GM04504 (cell line): ENCODE measurements around the gene AIFM2.
"Not testable (repeated sequence)": the region's sequence is repeated elsewhere in the genome, so short reads cannot be mapped to it uniquely, and the experiment has no call there.

ENCODE experiments used
- DNase-seq: peaks from one replicate; pipeline ENCODE4 v3.0.0-alpha.2; 2012; ENCODE audit warnings: low read depth

AIFM2 gene

DNA sequence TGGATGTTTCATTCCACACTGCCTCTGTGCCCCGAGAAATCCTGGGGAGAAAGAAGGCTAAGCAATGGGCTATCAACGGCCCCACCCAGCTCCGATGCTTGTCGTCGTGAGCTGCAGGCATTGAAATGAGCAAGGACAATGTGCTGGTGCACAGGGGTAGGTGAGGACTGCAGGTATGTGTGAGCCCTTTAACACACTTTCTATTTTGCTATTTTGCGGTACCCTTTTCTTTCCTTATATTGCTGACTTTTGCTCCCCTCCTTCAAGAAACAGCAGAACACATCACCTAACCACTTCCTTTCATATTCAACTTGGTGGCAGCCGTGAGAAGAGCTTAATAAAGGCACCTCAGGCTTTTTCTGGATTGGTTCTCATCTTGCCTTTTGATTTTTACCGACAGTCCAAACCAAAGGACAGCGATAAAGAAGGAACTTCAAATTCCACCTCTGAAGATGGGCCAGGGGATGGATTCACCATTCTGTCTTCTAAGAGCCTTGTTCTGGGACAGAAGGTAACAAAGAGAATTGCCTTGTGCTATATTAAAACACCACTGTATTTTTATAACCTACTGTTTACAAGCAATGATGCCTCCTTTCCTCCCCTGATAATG is 39.2 kb downstream of the AIFM2 start:
- no peak for DNase-seq

DNA sequence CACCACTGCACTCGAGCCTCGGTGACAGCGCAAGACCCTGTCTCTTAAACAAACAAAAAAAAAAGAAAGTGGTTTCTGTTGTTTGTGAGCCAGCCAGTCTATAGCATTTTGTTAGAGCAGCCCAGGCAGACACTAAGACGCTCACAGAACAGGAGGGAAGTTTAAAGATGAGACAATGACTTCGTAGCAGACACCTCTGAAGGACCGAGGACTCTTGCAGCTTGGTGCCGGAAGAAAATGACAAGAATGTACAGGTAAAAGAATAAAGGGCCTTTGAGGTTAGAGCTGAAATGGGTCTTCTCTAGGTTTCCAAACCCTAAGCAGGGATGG is 40.3 kb downstream of the AIFM2 start:
- no peak for DNase-seq

DNA sequence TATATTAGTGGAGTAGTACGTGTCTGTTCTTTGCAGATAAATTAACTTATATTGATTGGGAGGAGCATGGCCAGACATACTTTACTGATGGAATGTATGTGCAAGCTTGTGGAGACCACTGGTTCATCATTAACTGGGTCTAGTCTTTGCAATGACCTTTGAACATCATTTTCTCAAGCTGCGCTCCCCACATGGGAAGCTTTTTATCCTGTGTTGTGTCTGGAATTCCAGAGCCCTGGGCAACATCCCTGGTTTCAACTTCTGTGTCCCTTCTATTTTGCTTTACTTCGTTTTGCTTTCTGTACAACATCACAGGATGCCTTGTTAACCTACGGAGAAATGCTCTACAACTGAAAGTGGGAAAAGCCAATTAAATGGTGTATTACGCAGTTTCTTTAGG is 41.7 kb downstream of the AIFM2 start:
- DNase-seq, result no peak

DNA sequence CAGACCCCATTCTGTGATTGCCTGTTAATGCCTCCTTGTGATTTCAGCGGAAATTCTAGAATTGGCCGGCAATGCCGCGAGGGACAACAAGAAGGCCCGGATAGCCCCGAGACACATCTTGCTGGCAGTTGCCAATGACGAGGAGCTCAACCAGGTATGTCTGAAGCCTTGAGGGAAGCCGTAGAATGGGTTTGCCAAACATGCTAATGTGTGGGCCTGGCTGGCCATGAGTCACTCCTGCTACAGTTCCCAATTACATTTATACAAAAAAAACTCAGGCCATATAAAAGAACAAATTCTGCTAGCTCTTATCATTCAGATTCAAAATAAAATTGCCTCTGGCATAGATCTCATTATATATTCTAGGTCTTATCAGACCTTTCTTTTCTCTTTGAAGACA is 42.6 kb downstream of the AIFM2 start:
- no peak for DNase-seq

DNA sequence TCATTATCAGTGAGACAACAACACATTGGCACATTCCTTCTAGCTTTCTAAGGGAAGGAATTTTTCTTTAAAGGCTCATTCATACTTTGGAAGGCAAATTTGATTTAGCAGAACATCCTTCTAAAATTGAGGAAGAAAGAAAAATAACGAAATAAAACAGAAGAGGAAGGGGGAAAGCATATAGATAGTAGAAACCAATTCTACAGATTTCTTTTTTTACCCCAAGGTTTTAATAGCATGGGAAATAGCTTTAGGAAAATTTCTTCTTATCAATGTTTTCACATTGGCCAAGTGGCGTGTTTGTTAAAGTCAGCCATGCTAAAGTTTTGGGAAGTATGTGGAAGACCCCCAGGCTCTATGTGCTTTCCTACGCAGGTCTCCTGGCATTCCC is 44.3 kb downstream of the AIFM2 start:
- no peak for DNase-seq

DNA sequence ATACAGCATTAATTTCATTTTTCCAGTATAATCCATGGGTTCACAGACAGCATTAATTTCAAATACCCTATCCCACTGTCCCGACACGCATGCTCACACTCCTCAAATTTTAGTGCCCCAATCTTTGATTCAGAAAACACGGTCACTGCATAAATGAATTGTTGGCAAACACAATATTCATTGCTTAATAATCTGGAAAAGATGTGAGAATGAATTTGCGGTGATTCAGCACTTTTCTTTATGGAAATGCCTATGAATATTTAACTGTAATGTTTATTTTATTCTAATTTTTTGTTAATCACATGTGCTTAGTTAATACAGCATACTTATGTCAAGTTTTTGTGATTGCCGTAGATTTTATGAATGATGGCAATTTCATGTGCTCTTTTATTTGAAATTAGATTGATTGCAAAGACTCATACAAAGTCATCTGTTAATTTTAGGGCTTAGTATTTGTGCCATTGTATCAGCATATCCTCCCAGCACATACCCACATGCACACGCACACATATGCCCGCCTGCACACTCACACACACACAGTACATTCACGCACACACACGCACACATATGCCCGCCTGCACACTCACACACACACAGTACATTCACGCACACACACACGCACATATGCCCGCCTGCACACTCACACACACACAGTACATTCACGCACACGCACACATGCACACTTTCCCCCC is 44.9 kb downstream of the AIFM2 start:
- no peak for DNase-seq

DNA sequence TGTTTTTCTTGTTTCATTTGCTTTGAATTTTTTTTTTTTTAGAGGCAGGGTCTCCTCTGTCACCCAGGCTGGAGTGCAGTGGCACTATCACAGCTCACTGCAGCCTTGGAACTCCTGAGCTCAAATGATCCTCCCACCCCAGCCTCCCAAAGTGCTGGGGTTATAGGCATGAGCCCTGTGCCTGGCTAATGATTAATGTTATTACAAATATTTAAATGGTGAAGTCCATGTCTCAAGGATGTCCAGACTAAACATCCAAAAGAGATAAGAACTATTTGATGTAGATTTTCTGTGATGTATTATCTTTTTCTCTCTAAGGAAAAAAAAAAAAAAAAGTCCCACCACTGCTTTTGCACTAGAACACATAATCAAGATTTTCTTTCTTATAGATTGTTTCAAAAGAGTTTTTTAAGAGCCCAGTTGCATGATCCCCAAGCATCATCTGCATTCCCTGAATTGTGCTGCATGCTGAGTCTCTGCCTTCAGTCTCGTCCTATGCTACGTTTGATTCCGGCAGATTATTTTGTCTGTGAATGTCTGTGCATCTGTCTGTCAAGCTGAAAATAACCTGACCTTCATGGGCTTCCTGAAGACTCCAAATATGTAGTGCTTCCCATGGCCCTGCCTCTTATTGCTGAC is 46.5 kb downstream of the AIFM2 start:
- no peak for DNase-seq

DNA sequence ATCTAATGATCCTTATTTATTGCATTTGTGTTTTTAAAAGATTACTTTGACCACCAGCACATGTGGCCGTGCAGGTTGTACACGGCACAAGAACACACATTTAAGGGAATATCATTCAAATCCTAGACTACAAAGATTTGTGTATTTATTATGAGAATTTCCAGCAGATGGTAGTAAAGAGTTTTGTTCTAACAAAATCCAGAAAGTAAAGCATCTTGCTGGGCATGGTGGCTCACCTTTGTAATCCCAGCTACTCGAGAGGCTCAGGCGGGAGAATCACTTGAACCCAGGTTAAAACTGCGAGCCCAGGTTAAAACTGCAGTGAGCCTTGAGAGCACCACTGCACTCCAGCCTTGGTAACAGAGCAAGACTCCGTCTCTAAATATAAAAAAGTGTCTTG is 48.4 kb downstream of the AIFM2 start:
- DNase-seq, result no peak

DNA sequence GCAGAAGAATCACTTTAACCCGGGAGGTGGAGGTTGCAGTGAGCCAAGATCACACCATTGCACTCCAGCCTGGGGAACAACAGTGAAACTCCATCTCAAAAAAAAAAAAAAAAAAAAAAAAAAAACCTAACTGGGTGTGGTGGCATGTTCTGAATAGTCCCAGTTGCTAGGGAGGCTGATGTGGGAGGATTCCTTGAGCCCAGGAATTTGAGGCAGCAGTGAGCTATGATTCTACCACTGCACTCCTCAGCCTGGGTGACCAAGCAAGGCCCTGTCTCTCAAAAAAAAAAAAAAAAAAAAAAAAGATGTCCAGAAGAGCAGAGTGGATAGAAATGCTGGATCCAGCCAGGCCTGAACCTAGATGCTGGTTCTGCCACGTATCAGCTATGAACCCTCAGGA is 51.8 kb downstream of the AIFM2 start:
- not testable (repeated sequence) for DNase-seq

DNA sequence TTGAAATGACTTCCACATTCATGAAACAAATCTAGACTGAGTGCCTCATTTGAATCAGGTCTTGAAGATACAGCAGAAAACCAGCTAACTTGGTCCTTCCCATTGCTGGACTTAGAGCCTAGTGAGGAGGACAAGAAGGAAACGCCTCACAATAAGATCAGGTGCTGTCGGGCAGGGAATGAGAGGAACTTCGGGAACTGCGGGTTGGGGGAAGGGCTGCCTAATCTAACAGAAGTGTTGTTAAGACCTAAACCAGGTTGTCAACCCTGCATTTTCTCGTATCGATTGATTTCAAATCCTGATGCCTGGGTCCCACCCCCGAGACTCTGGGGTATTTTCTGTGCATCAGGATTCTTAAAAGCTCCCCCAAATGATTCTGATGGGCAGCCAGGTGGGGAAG is 53.7 kb downstream of the AIFM2 start:
- no peak for DNase-seq

DNA sequence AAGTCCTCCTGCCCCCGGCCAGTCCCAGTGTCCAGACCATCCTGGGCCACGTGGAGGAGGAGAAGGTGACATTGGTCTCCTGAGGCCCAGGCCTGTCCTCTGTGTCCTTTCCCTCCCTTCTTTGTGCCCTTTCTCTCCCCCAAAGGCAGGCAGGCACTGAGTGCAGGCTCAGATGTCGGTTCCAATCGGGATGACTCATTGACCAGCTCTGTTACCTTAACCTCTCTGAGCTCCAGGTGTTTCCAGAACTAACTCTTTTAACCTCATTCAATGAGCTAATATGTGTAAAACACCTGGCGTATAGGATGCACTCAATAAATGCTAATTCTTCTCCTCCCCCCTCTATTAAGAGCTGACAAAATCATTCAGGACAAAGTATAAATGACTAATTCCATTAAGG is 54.3 kb downstream of the AIFM2 start:
- no peak for DNase-seq

DNA sequence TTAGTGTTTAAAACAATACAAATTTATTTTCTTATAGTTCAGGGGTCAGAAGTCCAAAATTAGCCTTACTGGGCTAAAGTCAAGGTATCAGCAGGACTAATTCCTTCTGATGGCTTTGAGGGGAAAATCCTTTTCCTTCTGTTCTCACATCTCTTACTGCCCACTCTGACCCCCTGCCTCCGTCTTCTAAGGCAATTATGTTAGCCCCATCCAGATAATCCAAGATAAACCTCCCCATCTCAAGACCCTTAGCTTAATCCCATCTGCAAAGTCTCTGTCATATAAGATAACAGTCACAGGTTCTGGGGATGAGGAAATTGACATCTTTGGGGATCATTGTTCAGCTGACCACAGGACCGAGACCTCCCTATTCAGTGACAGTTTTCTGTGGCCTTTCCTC is 57.7 kb downstream of the AIFM2 start:
- no peak for DNase-seq

DNA sequence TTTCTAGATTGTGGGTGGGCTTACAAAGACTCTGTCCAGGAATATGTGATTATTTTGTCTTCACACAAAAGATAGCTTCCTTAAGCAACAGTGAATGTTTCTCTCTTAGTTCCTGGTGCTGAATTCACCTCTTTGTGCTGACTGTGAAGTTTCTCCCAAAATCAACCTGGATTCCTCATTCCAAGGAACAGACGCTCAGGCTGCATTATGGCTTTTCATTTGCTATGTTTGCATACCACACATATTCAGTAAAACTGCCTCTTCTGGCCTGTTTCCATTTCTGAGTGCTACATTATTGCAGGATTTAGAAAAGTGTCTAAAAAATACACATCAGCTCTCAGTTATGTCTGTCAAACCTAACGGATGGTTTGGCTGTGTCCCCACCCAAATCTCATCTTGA is 58.5 kb downstream of the AIFM2 start:
- no peak for DNase-seq

DNA sequence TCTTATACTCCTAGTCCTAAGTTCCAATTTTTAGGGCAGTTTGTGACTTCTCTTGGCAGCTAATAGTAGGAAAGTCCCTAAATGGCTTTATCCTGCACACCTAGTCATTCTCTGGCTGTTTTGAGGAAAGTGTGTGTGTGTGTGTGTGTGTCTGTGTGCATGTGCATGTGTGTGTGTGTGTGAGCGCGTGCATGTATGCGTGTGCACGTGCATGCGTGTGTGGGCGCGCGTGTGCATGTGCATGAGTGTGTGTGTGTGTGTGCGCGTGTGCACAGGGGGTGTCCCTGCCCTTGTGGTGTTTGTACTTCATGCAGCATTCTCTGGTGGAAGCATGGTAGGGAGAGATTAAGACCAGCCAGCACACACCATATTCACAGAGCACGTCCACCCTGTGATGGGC is 61.8 kb downstream of the AIFM2 start:
- no peak for DNase-seq

DNA sequence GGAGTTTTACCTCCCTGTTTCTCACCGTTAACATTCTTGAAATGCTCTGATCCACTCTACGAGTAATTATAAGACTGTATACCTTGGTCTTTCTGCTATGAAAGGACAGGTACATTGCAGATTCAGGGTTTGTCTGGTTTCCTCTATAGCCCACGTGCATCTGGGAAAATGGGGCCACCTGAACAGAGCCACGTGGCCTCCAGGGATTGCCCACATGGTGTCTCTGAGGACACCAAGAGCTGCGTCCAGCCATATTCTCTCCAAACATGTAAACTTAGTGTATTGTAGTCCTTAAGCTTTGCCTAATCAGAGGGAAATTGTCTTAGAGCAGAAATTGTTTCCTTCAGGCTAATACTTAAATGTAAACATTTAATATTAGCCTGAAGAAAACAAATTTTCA is 63.3 kb downstream of the AIFM2 start:
- no peak for DNase-seq

DNA sequence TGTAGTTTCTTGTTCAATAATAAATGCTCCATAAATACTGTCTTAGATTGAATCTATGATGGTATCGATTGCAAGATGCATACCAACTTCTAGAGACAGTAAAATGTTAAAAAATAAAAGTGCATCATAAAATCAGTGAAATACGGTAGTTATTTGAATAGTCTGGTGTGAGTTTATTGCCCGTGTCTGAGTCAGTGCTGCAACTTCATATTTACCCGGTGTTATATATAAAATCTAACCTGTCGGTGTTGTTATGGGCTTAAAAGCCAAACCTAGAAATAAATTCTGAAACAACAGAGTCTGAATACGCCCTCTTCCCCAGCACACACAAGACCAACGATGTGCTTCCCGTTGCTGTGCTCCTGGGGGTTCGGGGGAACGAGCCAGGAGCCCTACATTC is 63.7 kb downstream of the AIFM2 start:
- DNase-seq, result no peak

DNA sequence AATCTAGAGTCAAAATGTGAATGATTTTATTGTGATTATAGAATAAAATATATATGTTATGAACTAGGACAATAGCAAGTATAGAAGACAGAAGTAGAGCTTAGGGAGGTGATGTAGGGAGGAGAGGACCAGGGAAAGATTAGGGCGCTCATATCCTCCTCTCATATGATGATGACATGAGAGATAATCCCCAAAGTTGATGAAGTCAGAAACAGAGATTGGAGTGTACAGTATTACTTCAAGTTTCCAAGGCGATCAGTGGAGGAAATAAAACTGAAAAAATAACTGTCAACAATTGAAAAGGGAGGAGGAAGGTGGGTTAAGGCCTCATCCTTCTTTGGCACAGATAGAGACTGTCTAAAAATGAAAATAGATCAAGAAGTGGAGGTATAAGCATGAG is 65.0 kb downstream of the AIFM2 start:
- DNase-seq, result no peak

DNA sequence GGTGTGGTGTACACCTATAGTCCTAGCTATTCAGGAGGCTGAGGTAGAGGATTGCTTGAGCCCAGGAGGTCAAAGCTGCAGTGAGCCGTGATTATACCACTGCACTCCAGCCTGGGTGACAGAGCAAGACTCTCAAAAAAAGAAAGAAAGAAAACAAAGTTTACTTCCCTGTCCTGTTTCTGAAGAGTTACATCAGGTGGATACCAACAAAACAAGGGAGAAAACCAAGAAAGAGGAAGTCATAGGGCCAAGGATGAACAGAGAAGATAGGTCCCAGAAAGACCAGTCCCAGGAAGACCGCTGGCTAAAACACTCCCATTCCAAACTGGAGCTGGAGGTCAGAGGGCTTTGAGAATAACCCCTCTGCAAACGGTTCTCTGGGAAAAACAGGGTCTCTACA is 66.4 kb downstream of the AIFM2 start:
- DNase-seq, result no peak

DNA sequence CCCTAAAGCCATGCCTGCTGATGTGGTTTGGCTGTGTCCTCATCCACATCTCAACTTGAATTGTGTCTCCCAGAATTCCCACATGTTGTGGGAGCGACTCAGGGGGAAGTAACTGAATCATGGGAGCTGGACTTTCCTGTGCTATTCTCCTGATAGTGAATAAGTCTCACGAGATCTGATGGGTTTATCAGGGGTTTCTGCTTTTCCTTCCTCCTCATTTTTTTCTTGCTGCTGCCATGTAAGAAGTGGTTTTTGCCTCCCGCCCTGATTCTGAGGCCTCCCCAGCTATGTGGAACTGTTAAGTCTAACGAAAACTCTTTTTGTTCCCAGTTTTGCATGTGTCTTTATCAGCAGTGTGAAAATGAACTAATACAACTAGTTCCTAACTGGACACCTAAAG is 68.1 kb downstream of the AIFM2 start:
- DNase-seq, result no peak

DNA sequence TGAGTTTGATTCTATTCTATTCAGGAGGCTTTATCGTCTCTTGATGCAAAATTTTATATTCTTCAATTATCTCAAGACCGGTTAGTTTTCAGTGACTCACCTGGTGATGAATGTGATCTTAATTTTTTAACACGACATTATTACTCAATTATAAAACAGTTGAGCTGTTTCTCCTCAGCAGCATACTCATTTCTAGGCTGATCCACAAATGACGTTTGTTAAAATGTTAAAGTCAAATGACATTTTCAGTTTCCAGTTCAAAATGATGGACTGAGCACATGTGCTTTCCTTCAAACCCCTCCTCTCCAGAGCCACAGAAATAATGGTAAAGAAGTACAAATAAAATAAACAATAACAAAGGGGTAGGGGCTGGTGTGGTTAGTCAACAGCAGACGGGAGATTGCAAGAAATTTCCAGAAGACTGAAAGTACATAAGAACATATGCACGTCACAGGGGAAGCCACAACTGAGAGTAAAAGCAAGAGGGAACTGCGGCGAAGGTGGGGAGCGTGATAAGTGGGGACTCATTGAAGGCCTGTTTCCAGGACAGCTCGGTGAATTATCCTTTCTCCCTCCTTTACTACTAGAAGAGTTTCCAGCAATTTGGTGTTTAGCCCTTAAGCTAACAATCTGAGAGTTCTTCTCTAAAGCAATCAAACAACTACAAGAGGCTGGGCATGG is 69.1 kb downstream of the AIFM2 start:
- DNase-seq, result no peak
